Omental fat pad (tissue), 4 donors: ENCODE results near the gene ULK3. TPM values are rescaled to one million over a fixed set of nuclear protein-coding genes. Genes with fewer than 3 reads are reported as not detected.

Experiments
- ATAC-seq: fragments of 150-250 bp; one replicate; pipeline ENCODE4 v1.9.1; 2016; ENCODE audit warnings: mild to moderate bottlenecking, moderate library complexity; ENCODE audit not compliant: low FRiP score
- DNase-seq: peaks from one replicate; pipeline ENCODE4 v3.0.0-alpha.2; 2019; ENCODE audit warnings: low spot score
- total RNA-seq, 4 donors: library from RNA; depleted of rRNA; stranded (reverse); fragments of >200 nt; gene quantifications; one replicate each; pipeline ENCODE4 v1.1.0, GENCODE V29; 2016
- TF ChIP-seq, protein P1 (sequence below), 3 donors: fragments of 450-650 bp; IDR thresholded peaks; one replicate each; pipeline ENCODE4 v1.5.1; 2016 to 2017; ENCODE audit warnings: antibody characterized with exemption in 3 of 3, mild to moderate bottlenecking in 3 of 3, moderate library complexity in 2 of 3

Gene ULK3
- total RNA-seq, 4 donors from 2014 or later: 23.2 to 52.6 (median 41.4) TPM

DNA sequence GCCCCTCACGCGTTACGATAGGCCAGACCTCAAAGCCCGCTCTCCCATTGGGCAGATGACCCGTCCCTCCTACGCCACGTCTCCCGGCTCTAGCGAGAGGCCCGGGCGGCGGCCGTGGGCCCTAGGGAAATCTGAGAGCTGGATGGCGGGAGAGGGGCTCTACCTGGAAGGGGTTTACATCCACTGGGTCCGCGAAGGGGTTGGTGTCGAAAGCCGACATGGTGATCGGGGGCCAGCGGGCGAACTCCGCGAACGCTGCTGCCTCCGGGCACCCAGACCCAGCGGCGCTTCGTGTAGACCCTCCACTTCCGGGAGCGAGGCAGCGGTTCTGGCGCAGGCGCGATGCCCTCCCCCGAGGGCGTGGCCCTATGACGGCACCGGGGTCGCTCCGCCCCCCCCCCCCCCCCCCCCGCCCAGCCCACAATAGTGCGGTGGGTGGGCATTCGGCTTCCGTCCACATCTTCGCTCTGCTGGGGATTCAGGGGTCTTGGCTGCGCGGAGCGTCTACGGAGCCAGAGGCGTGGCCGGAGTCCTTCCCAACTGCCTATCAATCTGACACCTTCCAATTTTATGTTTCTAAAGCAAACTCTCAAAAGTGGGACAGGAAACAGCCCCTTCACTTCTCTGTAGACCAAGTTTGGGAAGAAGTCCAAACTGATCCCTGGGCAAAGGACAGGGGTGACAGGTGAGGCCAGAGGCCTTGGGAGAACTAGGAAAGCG, 30.2 kb upstream of the ULK3 start, which contains the start of gene SCAMP2:
Gene SCAMP2 (minus strand): TSS at position 330 of the 720 bp plus-strand sequence. CDS start 110 bp downstream, at position 220.
- TF ChIP-seq, protein P1, sequence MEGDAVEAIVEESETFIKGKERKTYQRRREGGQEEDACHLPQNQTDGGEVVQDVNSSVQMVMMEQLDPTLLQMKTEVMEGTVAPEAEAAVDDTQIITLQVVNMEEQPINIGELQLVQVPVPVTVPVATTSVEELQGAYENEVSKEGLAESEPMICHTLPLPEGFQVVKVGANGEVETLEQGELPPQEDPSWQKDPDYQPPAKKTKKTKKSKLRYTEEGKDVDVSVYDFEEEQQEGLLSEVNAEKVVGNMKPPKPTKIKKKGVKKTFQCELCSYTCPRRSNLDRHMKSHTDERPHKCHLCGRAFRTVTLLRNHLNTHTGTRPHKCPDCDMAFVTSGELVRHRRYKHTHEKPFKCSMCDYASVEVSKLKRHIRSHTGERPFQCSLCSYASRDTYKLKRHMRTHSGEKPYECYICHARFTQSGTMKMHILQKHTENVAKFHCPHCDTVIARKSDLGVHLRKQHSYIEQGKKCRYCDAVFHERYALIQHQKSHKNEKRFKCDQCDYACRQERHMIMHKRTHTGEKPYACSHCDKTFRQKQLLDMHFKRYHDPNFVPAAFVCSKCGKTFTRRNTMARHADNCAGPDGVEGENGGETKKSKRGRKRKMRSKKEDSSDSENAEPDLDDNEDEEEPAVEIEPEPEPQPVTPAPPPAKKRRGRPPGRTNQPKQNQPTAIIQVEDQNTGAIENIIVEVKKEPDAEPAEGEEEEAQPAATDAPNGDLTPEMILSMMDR (IDR thresholded peaks at IDR 0.05): no peak
- DNase-seq (peak; percentile 76), ATAC-seq (peak; percentile 98)

DNA sequence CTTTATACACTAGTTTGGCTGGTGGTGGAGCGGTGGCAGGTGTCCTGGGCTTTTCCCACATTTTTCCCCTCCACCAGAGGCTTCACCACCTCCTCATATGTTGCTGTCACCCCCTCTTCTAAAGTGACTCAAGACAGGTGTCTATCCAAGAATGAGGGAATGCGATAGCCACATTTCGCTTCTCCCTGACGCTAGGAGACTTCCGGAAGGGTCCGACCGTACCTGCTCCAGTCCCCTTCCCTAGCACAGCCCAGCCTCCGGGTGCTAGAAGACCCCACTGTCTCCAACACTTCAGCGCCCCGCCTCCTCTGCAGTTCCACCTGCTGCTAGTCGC, 29.7 kb upstream of the ULK3 start:
- DNase-seq: no peak
- TF ChIP-seq, protein P1 (IDR thresholded peaks at IDR 0.05): no peak
- ATAC-seq: no peak

- no peak for ATAC-seq
- no peak for DNase-seq
- TF ChIP-seq, protein P1 (IDR thresholded peaks at IDR 0.05): no peak
Measured at GRCh38 chr15:74870436-74871215, 27.7 kb upstream of the ULK3 start.

GRCh38 chr15:74869726-74870407, 26.9 kb upstream of the ULK3 start:
- ATAC-seq (no peak), DNase-seq (no peak)
- TF ChIP-seq, protein P1 (IDR thresholded peaks at IDR 0.05): no peak

DNA sequence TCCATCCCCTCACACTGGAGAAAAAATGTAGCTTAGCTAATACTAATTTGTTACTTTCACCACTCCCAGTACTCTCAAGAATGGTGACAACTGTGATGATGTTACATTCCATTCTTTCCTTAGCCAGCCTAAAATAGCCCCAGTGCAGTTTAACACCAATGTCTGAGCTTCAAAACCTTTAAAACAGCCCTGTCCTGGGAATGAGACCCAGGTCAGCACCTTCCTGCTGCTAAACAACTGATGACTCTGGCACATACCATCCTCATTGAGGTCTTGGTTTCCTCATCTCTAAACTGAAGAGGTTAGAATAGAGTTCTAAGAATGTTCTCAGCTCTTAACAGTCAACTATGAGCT, 26.4 kb upstream of the ULK3 start:
- ATAC-seq: no peak
- DNase-seq: no peak
- TF ChIP-seq, protein P1 (IDR thresholded peaks at IDR 0.05): no peak

- ATAC-seq (no peak), DNase-seq (no peak)
- TF ChIP-seq, protein P1 (IDR thresholded peaks at IDR 0.05): no peak
Measured at GRCh38 chr15:74868059-74868458, 25.1 kb upstream of the ULK3 start.
